Lower lobe of right lung (tissue), 2 donors: ENCODE measurements around the gene NFIB. TPM values are rescaled to one million over a fixed set of nuclear protein-coding genes. Genes with fewer than 3 reads are reported as not detected.
A peak's percentile ranks its signal among the peaks of the same experiment; 100 is the strongest.

Source experiments
- ATAC-seq, 2 donors: fragments of 200-7000 bp; cut with Tn5 transposase; one replicate each; pipeline ENCODE4 v1.9.1; 2020 to 2022; ENCODE audit warnings: mild to moderate bottlenecking in 2 of 2, moderate library complexity in 2 of 2
- DNase-seq: peaks from one replicate; pipeline ENCODE4 v3.0.0-alpha.2; 2020
- H3K27ac ChIP-seq: fragments of 200-600 bp; one replicate; pipeline ENCODE4 v1.8.0; 2022
- H3K27me3 ChIP-seq: fragments of 200-600 bp; one replicate; pipeline ENCODE4 v1.8.0; 2022; ENCODE audit warnings: low read depth
- H3K36me3 ChIP-seq: fragments of 200-600 bp; one replicate; pipeline ENCODE4 v1.8.0; 2022; ENCODE audit warnings: mild to moderate bottlenecking
- H3K4me1 ChIP-seq: fragments of 200-600 bp; one replicate; pipeline ENCODE4 v1.8.0; 2022
- H3K4me3 ChIP-seq: fragments of 200-600 bp; one replicate; pipeline ENCODE4 v1.8.0; 2022; ENCODE audit warnings: mild to moderate bottlenecking
- H3K9me3 ChIP-seq: fragments of 200-600 bp; one replicate; pipeline ENCODE4 v1.8.0; 2022
- intact Hi-C: fragments of 100-400 bp; cut with DNase I; formaldehyde crosslinking; loops from one replicate; pipeline ENCODE4 v1.11.0; 2022
- total RNA-seq: library from RNA; stranded (reverse); fragmentation: NEBNext Ultra II Directional; extraction: Animal tissue kit (Norgen Biotek cat#: 25700); gene quantifications from one replicate; pipeline ENCODE4 v1.2.1, GENCODE V29; 2021
- TF ChIP-seq, protein P1 (sequence below): fragments of 200-600 bp; IDR thresholded peaks from one replicate; pipeline ENCODE4 v1.8.0; 2022; ENCODE audit warnings: antibody characterized with exemption, mild to moderate bottlenecking
- donor health status: DM: no; HTN: yes; CAD: no; lungs with severe emphysema.

Gene NFIB
- total RNA-seq, 1 donor from 2014 or later, result 97.7 TPM

DNA sequence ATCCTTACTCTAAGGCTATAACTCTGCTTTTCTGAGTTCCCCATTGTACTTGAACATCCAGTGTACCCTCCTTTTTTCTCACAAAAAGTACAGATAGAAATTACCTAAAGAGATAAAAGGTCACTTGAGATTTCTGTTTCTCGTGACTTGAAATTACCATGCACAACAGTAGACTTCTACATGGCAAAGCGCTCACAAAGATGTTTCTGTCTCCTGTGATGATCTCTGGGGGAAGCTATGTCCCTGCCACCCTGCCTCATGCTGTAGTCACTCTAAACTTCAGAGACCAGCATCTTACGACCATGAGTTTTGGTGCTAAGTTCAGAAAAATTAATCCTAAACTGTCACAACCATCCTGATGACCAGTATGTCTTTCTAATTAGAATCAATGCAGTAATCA is 36.2 kb downstream of the NFIB start:
- no peak for ATAC-seq

DNA sequence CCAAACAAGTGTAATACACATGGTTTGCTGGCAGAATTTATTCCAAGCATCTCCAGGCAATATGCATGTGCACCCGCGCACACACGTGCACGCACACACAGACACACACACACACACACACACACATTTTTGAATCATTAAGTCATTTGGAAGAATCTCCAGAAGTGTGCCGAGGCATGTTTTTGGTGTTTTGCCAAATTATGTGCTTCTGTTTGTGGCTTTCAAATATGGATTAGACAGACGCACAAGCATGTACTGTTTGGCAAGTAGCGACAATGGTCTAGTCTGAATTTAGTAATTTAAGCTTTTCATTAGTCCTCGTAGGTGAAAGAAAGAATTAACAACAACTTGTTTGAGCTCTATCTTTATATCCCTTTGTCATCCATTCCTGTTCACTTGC is 36.7 kb downstream of the NFIB start:
- no peaks in the 10 kb centered on the region for H3K27me3 ChIP-seq
- H3K27ac ChIP-seq, result no peak overlapping the region
- TF ChIP-seq, protein P1, sequence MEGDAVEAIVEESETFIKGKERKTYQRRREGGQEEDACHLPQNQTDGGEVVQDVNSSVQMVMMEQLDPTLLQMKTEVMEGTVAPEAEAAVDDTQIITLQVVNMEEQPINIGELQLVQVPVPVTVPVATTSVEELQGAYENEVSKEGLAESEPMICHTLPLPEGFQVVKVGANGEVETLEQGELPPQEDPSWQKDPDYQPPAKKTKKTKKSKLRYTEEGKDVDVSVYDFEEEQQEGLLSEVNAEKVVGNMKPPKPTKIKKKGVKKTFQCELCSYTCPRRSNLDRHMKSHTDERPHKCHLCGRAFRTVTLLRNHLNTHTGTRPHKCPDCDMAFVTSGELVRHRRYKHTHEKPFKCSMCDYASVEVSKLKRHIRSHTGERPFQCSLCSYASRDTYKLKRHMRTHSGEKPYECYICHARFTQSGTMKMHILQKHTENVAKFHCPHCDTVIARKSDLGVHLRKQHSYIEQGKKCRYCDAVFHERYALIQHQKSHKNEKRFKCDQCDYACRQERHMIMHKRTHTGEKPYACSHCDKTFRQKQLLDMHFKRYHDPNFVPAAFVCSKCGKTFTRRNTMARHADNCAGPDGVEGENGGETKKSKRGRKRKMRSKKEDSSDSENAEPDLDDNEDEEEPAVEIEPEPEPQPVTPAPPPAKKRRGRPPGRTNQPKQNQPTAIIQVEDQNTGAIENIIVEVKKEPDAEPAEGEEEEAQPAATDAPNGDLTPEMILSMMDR, result no peak
- ATAC-seq, result peak in 1 of 2 donors; percentile 44
- no peaks in the 10 kb centered on the region for H3K36me3 ChIP-seq
- H3K4me1 ChIP-seq, result peaks cover 54% of the 10 kb centered on the region
- no peak for DNase-seq
- H3K9me3 ChIP-seq, result no peaks in the 10 kb centered on the region
- no peak overlapping the region for H3K4me3 ChIP-seq
- intact Hi-C loops, result no loop called here

More for the DNA sequence above, 36.2 kb downstream of the NFIB start:
- DNase-seq, result no peak
- H3K4me3 ChIP-seq, result no peak overlapping the region
- H3K27ac ChIP-seq, result no peak overlapping the region
- H3K4me1 ChIP-seq, result peaks cover 55% of the 10 kb centered on the region
- no peaks in the 10 kb centered on the region for H3K36me3 ChIP-seq
- TF ChIP-seq, protein P1, result no peak
- intact Hi-C loops, result no loop called here
- H3K27me3 ChIP-seq, result no peaks in the 10 kb centered on the region
- H3K9me3 ChIP-seq, result no peaks in the 10 kb centered on the region

DNA sequence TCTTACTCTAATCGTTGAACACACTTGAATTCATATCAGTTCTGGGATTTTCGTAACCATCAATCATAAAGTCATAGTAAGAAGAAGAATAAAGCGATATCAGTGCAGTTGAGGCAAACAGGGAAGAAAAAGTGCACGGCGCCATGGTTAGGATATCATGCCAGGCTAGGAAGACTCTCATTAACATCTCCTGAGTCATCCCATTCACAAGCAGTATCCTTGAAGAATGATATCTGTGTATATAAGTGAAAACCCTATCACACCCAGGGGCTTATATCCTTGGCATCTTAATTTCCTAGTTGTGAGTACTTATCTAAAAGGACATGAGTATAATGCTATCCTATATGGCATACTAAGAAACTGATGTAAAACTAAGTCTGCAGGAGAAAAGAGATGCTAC is 38.6 kb downstream of the NFIB start:
- Histone ChIP-seq H3K36me3 (no peaks in the 10 kb centered on the region), H3K27me3 (no peaks in the 10 kb centered on the region), H3K9me3 (no peaks in the 10 kb centered on the region), H3K4me3 (no peak overlapping the region), H3K27ac (no peak overlapping the region), H3K4me1 (peaks cover 53% of the 10 kb centered on the region)
- no peak for ATAC-seq
- intact Hi-C loops, result no loop called here
- TF ChIP-seq, protein P1, result no peak
- DNase-seq, result no peak

DNA sequence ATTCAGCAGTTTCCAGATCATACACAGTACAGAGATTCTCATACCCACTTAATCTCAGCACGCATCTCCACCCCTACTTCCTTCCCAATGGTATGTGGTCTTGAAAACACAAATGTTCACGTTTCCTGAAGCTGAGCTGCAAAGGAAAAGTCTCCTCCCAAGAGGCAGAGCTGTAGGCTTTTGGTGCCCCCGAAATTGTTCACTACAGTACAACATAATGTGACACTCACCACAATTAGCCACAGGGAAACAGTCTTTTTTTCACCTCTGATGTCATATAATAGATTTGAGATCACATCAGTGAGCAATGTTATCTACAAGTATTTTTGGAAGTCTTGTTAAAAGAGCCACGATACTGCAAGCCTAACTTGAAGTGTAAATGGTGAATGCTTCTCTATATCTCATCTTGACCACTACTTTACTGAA is 40.2 kb downstream of the NFIB start:
- H3K4me1 ChIP-seq, result peaks cover 53% of the 10 kb centered on the region
- TF ChIP-seq, protein P1, result no peak
- H3K27ac ChIP-seq, result peak overlapping the region; percentile 4
- peak in 1 of 2 donors; percentile 31 for ATAC-seq
- H3K9me3 ChIP-seq, result no peaks in the 10 kb centered on the region
- peak overlapping the region; percentile 15 for H3K4me3 ChIP-seq
- no peaks in the 10 kb centered on the region for H3K27me3 ChIP-seq
- no peak for DNase-seq
- no peaks in the 10 kb centered on the region for H3K36me3 ChIP-seq
- intact Hi-C loops, result no loop called here

DNA sequence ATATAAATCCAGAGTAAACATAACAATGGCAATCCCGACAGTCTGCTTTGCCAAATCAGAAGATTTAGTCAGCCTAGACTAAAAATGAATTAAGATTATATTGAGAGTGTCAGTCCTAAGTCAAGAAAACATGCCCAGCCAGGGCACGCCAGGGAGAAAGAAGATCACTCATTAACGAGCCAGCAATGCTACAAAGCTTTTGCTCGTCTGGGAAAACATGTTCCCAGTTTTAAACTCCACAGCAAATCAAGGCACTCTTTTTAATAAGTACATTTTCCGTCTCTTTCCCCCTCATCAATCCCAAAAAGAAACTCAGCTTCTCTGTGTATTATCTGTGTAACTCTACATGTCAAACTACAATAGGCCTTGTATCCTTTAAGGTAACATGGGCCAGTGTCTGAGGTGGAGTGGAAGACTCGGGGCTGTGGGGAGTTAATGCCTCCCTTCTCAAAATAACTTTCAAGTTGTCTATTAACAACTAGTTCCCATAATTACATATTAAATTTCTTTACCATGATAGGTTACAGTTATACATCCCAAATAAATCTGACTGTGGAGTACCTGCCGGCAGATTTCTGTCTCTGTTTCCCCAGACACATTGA is 40.9 kb downstream of the NFIB start:
- ATAC-seq, result no peak
- DNase-seq, result no peak
- no peaks in the 10 kb centered on the region for H3K27me3 ChIP-seq
- H3K4me1 ChIP-seq, result peaks cover 48% of the 10 kb centered on the region
- intact Hi-C loops, result no loop called here
- no peaks in the 10 kb centered on the region for H3K9me3 ChIP-seq
- TF ChIP-seq, protein P1, result no peak
- peak overlapping the region; percentile 15 for H3K4me3 ChIP-seq
- H3K36me3 ChIP-seq, result no peaks in the 10 kb centered on the region
- peak overlapping the region; percentile 4 for H3K27ac ChIP-seq
